OCI-LY7 (cell line): Measurements from ENCODE around the gene SORBS2. TPM values are rescaled to one million over a fixed set of nuclear protein-coding genes. Genes with fewer than 3 reads are reported as not detected.

ENCODE experiments used
- BruUV-seq: library from RNA; stranded (reverse); fragments of 400-500 nt; replicated peaks from 2 replicates; lab custom pipeline; 2021; lab: Mats Ljungman, UMichigan
- CTCF ChIA-PET: fragments of 300-600 bp; sonication (Branson Sonifier 250); formaldehyde crosslinking; loops from one replicate; lab custom pipeline; 2022; ENCODE audit warnings: antibody characterized with exemption; ENCODE audit not compliant: unreplicated experiment; lab: Charles Lee
- POLR2A ChIA-PET: fragments of 300-600 bp; sonication (Branson Sonifier 250); formaldehyde crosslinking; loops from one replicate; lab custom pipeline; 2022; ENCODE audit warnings: antibody characterized with exemption; lab: Charles Lee
- DNase-seq: peaks from one replicate; pipeline ENCODE4 v3.0.0-alpha.2; 2015; ENCODE audit warnings: low spot score
- H2AFZ ChIP-seq: fragments of 200-600 bp; sonication (generic), shearing (Covaris generic); 2 replicates; pipeline ENCODE4 v1.6.1; 2014; ENCODE audit warnings: mild to moderate bottlenecking, antibody characterized with exemption, low read length, moderate library complexity
- H3K27ac ChIP-seq: fragments of 200-600 bp; sonication (generic); 2 replicates; pipeline ENCODE4 v1.5.1; 2014; ENCODE audit warnings: mixed run types, low read depth, mild to moderate bottlenecking, moderate library complexity, low read length, inconsistent platforms; ENCODE audit not compliant: poor library complexity, severe bottlenecking
- H3K36me3 ChIP-seq: fragments of 200-600 bp; sonication (generic); 2 replicates; pipeline ENCODE4 v1.6.1; 2014; ENCODE audit warnings: mild to moderate bottlenecking, antibody characterized with exemption, low read length, moderate library complexity, mixed read lengths; ENCODE audit not compliant: insufficient read depth
- H3K4me1 ChIP-seq: fragments of 200-600 bp; sonication (generic); 2 replicates; pipeline ENCODE4 v1.5.1; 2014; ENCODE audit warnings: mild to moderate bottlenecking, low read length; ENCODE audit not compliant: insufficient read depth, poor library complexity, severe bottlenecking
- H3K4me2 ChIP-seq: fragments of 200-600 bp; sonication (generic); 2 replicates; pipeline ENCODE4 v1.6.1; 2014; ENCODE audit warnings: mild to moderate bottlenecking, low read length
- H3K4me3 ChIP-seq: fragments of 200-600 bp; sonication (generic); 2 replicates; pipeline ENCODE4 v1.5.1; 2014; ENCODE audit warnings: mild to moderate bottlenecking, low read depth, low read length; ENCODE audit not compliant: poor library complexity, severe bottlenecking
- H3K79me2 ChIP-seq: fragments of 200-600 bp; sonication (generic); 2 replicates; pipeline ENCODE4 v1.6.1; 2016; ENCODE audit warnings: low read depth, mild to moderate bottlenecking, low read length, moderate library complexity, mixed read lengths; ENCODE audit not compliant: insufficient read depth
- H3K9me2 ChIP-seq: fragments of 200-600 bp; sonication (generic); 2 replicates; pipeline ENCODE4 v1.6.1; 2016; ENCODE audit warnings: mild to moderate bottlenecking, low read length, mixed read lengths; ENCODE audit not compliant: insufficient read depth
- H3K9me3 ChIP-seq: fragments of 200-600 bp; sonication (generic); 2 replicates; pipeline ENCODE4 v1.6.1; 2014; ENCODE audit warnings: mild to moderate bottlenecking, mixed run types, low read length, mixed read lengths
- H4K20me1 ChIP-seq: fragments of 200-600 bp; sonication (generic); 2 replicates; pipeline ENCODE4 v1.6.1; 2014; ENCODE audit warnings: mild to moderate bottlenecking, antibody characterized with exemption, low read length, moderate library complexity, mixed read lengths; ENCODE audit not compliant: insufficient read depth
- EZH2phosphoT487 ChIP-seq: fragments of 200-600 bp; sonication (generic); IDR thresholded peaks from 2 replicates; pipeline ENCODE4 v1.6.1; 2018; ENCODE audit warnings: low read depth, borderline replicate concordance, mild to moderate bottlenecking, mixed run types, antibody characterized with exemption, low read length, moderate library complexity, mixed read lengths
- intact Hi-C: fragments of 100-400 bp; cut with micrococcal nuclease; formaldehyde crosslinking; loops from one replicate; pipeline ENCODE4 v1.10.0; 2022; ENCODE audit not compliant: unreplicated experiment
- total RNA-seq, 2 experiments: library from RNA; depleted of rRNA in 1 of 2; stranded (reverse); fragments of >200 nt in 1 of 2; shearing (Covaris generic) in 1 of 2; gene quantifications; 2 replicates each; pipeline ENCODE4 v1.2.3, GENCODE V29; 2014 to 2022
- TF ChIP-seq, protein P1 (sequence below): fragments of 200-600 bp; sonication (generic); conservative IDR thresholded peaks from 2 replicates; pipeline ENCODE4 v1.5.1; 2014; ENCODE audit warnings: mild to moderate bottlenecking, antibody characterized with exemption, low read length, moderate library complexity, mixed read lengths

The SORBS2 gene
- total RNA-seq, 2 experiments from 2014 or later: 33.2 to 43.5 TPM

DNA sequence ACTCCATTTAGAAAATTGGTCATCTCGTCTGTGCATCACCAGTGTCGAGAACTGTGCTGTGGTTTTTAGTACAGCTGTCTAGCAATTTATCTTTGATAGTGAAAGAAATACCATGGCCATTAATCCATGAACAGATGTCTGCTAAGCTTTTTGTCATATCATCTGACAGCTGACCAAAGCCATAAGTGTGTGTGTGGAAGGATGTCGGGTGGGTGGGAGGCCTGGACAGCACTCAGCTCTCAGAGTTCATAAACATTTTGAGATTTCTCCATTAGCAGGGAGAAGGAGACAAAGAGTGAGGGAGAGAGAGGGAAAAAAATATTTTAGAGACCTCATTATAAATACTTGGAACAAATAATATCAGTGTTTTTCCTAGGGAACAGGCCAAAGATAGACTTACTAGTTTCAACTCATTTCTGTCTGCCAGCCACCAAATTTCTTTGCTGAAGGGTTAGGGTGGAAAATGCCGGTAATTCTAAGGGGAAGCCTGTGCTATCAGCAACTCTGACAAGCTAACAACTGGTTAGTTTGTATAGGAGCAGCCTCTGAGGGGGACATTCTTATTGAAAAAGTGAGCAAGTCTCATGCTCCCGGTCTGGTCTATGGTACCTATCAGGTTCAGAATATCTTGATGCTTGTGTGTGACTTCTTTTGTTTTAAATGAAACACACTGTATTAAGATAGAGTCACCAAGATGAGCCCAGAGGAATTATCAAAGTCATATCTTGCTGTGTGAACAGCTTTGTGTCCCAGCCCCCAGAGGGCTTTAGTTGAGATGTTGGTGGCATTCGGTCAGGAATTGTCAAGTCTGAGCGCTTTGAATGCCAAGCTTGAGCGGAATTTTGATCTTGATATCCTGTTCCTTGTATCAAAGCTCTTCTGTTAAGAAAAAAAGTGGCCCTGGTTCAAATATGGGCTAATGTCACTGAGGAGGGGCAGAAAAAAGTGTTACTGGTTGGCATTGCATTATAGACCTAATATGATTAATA, 234.7 kb downstream of the SORBS2 start:
- Histone ChIP-seq H3K4me2 (no peak overlapping the region), H3K79me2 (no peaks in the 10 kb centered on the region), H3K9me3 (no peaks in the 10 kb centered on the region), H3K36me3 (no peaks in the 10 kb centered on the region), H3K9me2 (no peaks in the 10 kb centered on the region), H3K27ac (no peak overlapping the region), H2AFZ (no peak overlapping the region), H3K4me3 (no peak overlapping the region), H3K4me1 (no peaks in the 10 kb centered on the region), H4K20me1 (no peaks in the 10 kb centered on the region)
- BruUV-seq: no TSS peak
- intact Hi-C loops: no loop called here
- ChIA-PET POLR2A (interaction anchor here (0.7 to 3.4 kb wide), 7 partner anchors 9 to 437 kb away, joined by 3 to 16 read pairs (median 5); partner anchors contain the start of gene ANKRD37), CTCF (interaction anchor here (0.6 to 0.9 kb wide), 3 partner anchors 11 to 21 kb away, joined by 3 to 4 read pairs (median 3); no protein-coding TSS in a partner anchor)
- TF ChIP-seq, protein P1, sequence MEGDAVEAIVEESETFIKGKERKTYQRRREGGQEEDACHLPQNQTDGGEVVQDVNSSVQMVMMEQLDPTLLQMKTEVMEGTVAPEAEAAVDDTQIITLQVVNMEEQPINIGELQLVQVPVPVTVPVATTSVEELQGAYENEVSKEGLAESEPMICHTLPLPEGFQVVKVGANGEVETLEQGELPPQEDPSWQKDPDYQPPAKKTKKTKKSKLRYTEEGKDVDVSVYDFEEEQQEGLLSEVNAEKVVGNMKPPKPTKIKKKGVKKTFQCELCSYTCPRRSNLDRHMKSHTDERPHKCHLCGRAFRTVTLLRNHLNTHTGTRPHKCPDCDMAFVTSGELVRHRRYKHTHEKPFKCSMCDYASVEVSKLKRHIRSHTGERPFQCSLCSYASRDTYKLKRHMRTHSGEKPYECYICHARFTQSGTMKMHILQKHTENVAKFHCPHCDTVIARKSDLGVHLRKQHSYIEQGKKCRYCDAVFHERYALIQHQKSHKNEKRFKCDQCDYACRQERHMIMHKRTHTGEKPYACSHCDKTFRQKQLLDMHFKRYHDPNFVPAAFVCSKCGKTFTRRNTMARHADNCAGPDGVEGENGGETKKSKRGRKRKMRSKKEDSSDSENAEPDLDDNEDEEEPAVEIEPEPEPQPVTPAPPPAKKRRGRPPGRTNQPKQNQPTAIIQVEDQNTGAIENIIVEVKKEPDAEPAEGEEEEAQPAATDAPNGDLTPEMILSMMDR: no peak
- TF ChIP-seq EZH2phosphoT487: no peak
- DNase-seq: no peak

DNA sequence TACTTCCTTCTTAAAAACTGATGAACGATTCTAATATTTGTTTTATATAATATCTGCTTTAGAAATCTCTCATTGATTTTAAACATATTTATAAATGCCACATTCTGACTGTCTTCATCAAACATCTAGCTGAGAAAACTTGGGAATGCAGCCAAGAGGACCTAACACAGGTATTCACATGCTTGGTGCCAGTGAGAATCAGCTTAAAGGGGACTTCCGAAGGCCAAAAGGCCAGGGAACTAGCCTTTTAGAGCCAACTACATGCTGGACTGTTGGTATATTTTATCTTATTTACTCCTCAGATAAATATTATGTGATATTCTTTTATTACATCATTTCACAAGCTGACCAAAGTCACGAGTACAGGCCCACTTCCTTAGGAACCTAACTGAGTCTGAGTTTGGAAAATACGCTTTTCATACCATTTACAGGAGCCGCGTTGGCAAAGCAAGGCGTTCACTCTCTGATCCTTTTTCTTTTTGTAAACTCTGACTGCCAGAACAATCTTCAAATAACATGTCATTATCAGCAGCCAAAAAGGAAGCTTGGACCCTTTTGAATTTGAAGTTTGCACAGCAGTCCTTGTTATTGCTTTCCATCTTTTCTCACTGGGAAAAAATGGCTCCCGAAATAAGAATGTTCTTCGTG, 235.6 kb downstream of the SORBS2 start:
- Histone ChIP-seq H3K4me2 (no peak overlapping the region), H3K79me2 (no peaks in the 10 kb centered on the region), H3K4me3 (no peak overlapping the region), H3K4me1 (no peaks in the 10 kb centered on the region), H2AFZ (0 out of 2 replicates have a peak overlapping the region, but pooled peaks have one; percentile 19), H3K9me3 (no peaks in the 10 kb centered on the region), H3K36me3 (no peaks in the 10 kb centered on the region), H4K20me1 (no peaks in the 10 kb centered on the region), H3K27ac (no peak overlapping the region), H3K9me2 (no peaks in the 10 kb centered on the region)
- ChIA-PET CTCF (interaction anchor here (0.7 to 0.9 kb wide), 2 partner anchors 12 to 22 kb away, joined by 3 to 4 read pairs; no protein-coding TSS in a partner anchor), POLR2A (interaction anchor here (0.6 to 3.4 kb wide), 10 partner anchors 8 to 436 kb away, joined by 3 to 16 read pairs (median 4); partner anchors contain the start of gene ANKRD37)
- TF ChIP-seq EZH2phosphoT487: no peak
- TF ChIP-seq, protein P1: no peak
- intact Hi-C loops: no loop called here
- no peak for DNase-seq
- BruUV-seq: no TSS peak
